AG04449 (cell line): Measurements from ENCODE around the gene ATP6V1D.
"Not testable (repeated sequence)": the region's sequence is repeated elsewhere in the genome, so short reads cannot be mapped to it uniquely, and the experiment has no call there.

Experiments used
- CTCF ChIA-PET: fragments of 350-600 bp; formaldehyde crosslinking; extraction: SDS; loops from one replicate; lab custom pipeline; 2021; ENCODE audit warnings: antibody characterized with exemption; lab: Yijun Ruan, JAX
- POLR2A ChIA-PET: fragments of 400-600, 350-600 bp; formaldehyde crosslinking; extraction: SDS; loops from one replicate; lab custom pipeline; 2020; ENCODE audit warnings: antibody characterized with exemption, inconsistent platforms; lab: Yijun Ruan, JAX
- DNase-seq: peaks from one replicate; pipeline ENCODE4 v3.0.0-alpha.2; 2010; ENCODE audit warnings: low read depth, low spot score
- H3K4me3 ChIP-seq: 2 replicates; pipeline ENCODE4 v1.5.1; 2011; ENCODE audit warnings: low read depth, mild to moderate bottlenecking, control low read depth, low read length
- TF ChIP-seq, protein P1 (sequence below): IDR thresholded peaks from one replicate; pipeline ENCODE4 v1.5.1; 2011; ENCODE audit warnings: mild to moderate bottlenecking, moderate library complexity, low read length, control low read depth, inconsistent platforms; ENCODE audit not compliant: insufficient read depth; ENCODE audit errors: missing control alignments

The ATP6V1D gene

GRCh38 chr14:67359775-67360469 is at the start of gene ATP6V1D, which contains the start of gene EIF2S1:
TSS of gene ATP6V1D (minus strand) at chr14:67359804. CDS start at chr14:67359698, 106 bp downstream.
TSS of gene EIF2S1 (plus strand) at chr14:67360328. CDS start at chr14:67364768, 4,440 bp downstream.
- peak within 1 kb of the TSS; percentile 97 for H3K4me3 ChIP-seq
- peak; percentile 96 for DNase-seq
- POLR2A ChIA-PET = interaction anchor here (0.6 to 1.3 kb wide), 4 partner anchors 10 to 735 kb away, joined by 3 to 4 read pairs (median 3); no protein-coding TSS in a partner anchor
- CTCF ChIA-PET = interaction anchor here (0.7 to 5.3 kb wide), 48 partner anchors 8 to 735 kb away, joined by 3 to 58 read pairs (median 4); no protein-coding TSS in a partner anchor
- TF ChIP-seq, protein P1, sequence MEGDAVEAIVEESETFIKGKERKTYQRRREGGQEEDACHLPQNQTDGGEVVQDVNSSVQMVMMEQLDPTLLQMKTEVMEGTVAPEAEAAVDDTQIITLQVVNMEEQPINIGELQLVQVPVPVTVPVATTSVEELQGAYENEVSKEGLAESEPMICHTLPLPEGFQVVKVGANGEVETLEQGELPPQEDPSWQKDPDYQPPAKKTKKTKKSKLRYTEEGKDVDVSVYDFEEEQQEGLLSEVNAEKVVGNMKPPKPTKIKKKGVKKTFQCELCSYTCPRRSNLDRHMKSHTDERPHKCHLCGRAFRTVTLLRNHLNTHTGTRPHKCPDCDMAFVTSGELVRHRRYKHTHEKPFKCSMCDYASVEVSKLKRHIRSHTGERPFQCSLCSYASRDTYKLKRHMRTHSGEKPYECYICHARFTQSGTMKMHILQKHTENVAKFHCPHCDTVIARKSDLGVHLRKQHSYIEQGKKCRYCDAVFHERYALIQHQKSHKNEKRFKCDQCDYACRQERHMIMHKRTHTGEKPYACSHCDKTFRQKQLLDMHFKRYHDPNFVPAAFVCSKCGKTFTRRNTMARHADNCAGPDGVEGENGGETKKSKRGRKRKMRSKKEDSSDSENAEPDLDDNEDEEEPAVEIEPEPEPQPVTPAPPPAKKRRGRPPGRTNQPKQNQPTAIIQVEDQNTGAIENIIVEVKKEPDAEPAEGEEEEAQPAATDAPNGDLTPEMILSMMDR = peak; percentile 79

- DNase-seq, H3K4me3 ChIP-seq, CTCF ChIA-PET, POLR2A ChIA-PET: not testable (repeated sequence)
Measured at GRCh38 chr14:67408122-67408801, 48.7 kb upstream of the ATP6V1D start.

DNA sequence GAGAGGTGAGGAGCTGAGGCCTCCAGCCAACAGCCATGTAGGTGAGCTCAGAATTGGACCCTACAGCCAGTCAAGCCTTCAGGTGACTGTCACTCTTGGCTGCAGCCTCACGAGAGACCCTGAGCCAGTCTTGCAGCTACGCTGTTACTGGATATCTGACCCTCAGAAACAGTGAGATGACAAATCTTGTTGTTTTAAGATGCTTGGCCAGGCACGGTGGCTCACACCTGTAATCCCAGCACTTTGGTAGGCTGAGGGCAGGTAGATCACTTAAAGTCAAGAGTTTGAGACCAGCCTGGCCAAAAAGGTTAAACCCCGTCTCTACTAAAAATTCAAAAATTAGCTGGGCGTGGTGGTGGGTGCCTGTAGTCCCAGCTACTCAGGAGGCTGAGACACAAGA is 46.2 kb upstream of the ATP6V1D start:
- CTCF ChIA-PET = no interaction called here

DNA sequence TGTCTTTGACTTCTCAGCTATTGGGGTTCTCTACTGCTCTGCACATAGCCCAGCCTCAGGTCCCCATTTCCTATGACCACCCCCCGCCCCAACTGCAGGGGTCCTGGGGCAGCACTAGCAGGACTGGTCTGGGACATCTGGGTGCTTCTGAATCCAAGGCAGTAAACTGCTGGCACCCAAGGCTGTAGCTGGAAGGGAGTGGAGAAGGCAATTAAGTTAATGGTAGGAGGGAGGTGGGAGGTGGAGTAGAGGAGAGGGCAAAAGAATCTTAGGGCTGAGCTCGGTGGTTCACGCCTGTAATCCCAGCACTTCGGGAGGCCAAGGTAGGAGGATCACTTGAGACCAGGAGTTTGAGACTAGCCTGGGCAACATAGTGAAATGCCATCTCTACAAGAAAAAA is 40.8 kb upstream of the ATP6V1D start:
- TF ChIP-seq, protein P1 = no peak
- CTCF ChIA-PET = interaction anchor here (1.0 to 1.5 kb wide), 3 partner anchors 27 to 304 kb away, joined by 3 to 6 read pairs (median 3); partner anchors contain the start of genes ATP6V1D and EIF2S1
- POLR2A ChIA-PET = no interaction called here

More for the DNA sequence above, 46.2 kb upstream of the ATP6V1D start:
- TF ChIP-seq, protein P1 = no peak
- DNase-seq = no peak
- no peak overlapping the region for H3K4me3 ChIP-seq
- POLR2A ChIA-PET = no interaction called here

GRCh38 chr14:67397536-67397935 is 37.9 kb upstream of the ATP6V1D start:
- CTCF ChIA-PET = interaction anchor here (0.8 kb wide), 1 partner anchor 30 kb away, joined by 3 read pairs; no protein-coding TSS in a partner anchor
- no peak overlapping the region for H3K4me3 ChIP-seq
- POLR2A ChIA-PET = no interaction called here
- no peak for DNase-seq
- TF ChIP-seq, protein P1 = no peak

More for the DNA sequence above, 40.8 kb upstream of the ATP6V1D start:
- no peak for DNase-seq
- H3K4me3 ChIP-seq = no peak overlapping the region

- DNase-seq = no peak
- ChIA-PET POLR2A (no interaction called here), CTCF (interaction anchor here (0.7 kb wide), 1 partner anchor 307 kb away, joined by 3 read pairs; no protein-coding TSS in a partner anchor)
- no peak overlapping the region for H3K4me3 ChIP-seq
- TF ChIP-seq, protein P1 = no peak
Measured at GRCh38 chr14:67396381-67396970, 36.9 kb upstream of the ATP6V1D start.
